Suprapubic skin (tissue), 4 donors: ENCODE measurements around the gene ID4. TPM values are rescaled to one million over a fixed set of nuclear protein-coding genes. Genes with fewer than 3 reads are reported as not detected.

Source experiments
- DNase-seq, 2 donors: peaks; one replicate each; pipeline ENCODE4 v3.0.0-alpha.2; 2019; ENCODE audit warnings: low spot score in 2 of 2
- H3K27ac ChIP-seq: fragments of 200-600 bp; sonication (generic); one replicate; pipeline ENCODE4 v1.5.1; 2019
- H3K27me3 ChIP-seq: fragments of 200-600 bp; sonication (generic); one replicate; pipeline ENCODE4 v1.5.1; 2019
- H3K36me3 ChIP-seq: fragments of 200-600 bp; sonication (generic); one replicate; pipeline ENCODE4 v1.5.1; 2019
- H3K4me1 ChIP-seq: fragments of 200-600 bp; sonication (generic); one replicate; pipeline ENCODE4 v1.5.1; 2019
- H3K4me3 ChIP-seq: fragments of 200-600 bp; sonication (generic); one replicate; pipeline ENCODE4 v1.5.1; 2019; ENCODE audit warnings: mild to moderate bottlenecking
- H3K9me3 ChIP-seq: fragments of 200-600 bp; sonication (generic); one replicate; pipeline ENCODE4 v1.5.1; 2019
- EP300 ChIP-seq: sonication (generic); formaldehyde crosslinking; IDR thresholded peaks from one replicate; pipeline ENCODE4 v1.6.1; 2017; ENCODE audit warnings: antibody characterized with exemption
- POLR2A ChIP-seq, 2 donors: fragments of 450-650 bp; IDR thresholded peaks; one replicate each; pipeline ENCODE4 v1.6.1; 2017; ENCODE audit warnings: antibody characterized with exemption in 2 of 2, mild to moderate bottlenecking in 2 of 2, moderate library complexity in 2 of 2
- POLR2AphosphoS5 ChIP-seq, 3 donors: sonication (generic); formaldehyde crosslinking; IDR thresholded peaks; one replicate each; pipeline ENCODE4 v1.6.1; 2017; ENCODE audit warnings: antibody characterized with exemption in 3 of 3
- WGBS: methylation state at CpG from one replicate; pipeline ENCODE4 v1.1.5; 2018; 5-methylcytosine and 5-hydroxymethylcytosine counted together
- total RNA-seq, 4 donors: library from RNA; depleted of rRNA; stranded (reverse); fragments of >200 nt; gene quantifications; one replicate each; pipeline ENCODE4 v1.1.0, GENCODE V29; 2016
- TF ChIP-seq, protein P1 (sequence below), 2 donors: fragments of 200-600 bp in 1 of 2; fragments of 450-650 bp in 1 of 2; sonication (generic) in 1 of 2; IDR thresholded peaks; one replicate each; pipeline ENCODE4 v1.5.1; 2016 to 2019; ENCODE audit warnings: antibody characterized with exemption in 2 of 2, mild to moderate bottlenecking in 1 of 2, moderate library complexity in 1 of 2

Gene ID4
- total RNA-seq, 4 donors from 2014 or later = 124 to 295 (median 157) TPM

GRCh38 chr6:19839237-19839546, 2.0 kb downstream of the ID4 start:
- 10% methylated on average over 7 of the region's 7 CpGs for WGBS
- H3K4me3 ChIP-seq = peak overlapping the region; percentile 92
- TF ChIP-seq EP300 (no peak), POLR2A (IDR thresholded peaks at IDR 0.05) (no peak), POLR2AphosphoS5 (IDR thresholded peaks at IDR 0.05) (no peak)
- TF ChIP-seq, protein P1, sequence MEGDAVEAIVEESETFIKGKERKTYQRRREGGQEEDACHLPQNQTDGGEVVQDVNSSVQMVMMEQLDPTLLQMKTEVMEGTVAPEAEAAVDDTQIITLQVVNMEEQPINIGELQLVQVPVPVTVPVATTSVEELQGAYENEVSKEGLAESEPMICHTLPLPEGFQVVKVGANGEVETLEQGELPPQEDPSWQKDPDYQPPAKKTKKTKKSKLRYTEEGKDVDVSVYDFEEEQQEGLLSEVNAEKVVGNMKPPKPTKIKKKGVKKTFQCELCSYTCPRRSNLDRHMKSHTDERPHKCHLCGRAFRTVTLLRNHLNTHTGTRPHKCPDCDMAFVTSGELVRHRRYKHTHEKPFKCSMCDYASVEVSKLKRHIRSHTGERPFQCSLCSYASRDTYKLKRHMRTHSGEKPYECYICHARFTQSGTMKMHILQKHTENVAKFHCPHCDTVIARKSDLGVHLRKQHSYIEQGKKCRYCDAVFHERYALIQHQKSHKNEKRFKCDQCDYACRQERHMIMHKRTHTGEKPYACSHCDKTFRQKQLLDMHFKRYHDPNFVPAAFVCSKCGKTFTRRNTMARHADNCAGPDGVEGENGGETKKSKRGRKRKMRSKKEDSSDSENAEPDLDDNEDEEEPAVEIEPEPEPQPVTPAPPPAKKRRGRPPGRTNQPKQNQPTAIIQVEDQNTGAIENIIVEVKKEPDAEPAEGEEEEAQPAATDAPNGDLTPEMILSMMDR (IDR thresholded peaks at IDR 0.05) = no peak

DNA sequence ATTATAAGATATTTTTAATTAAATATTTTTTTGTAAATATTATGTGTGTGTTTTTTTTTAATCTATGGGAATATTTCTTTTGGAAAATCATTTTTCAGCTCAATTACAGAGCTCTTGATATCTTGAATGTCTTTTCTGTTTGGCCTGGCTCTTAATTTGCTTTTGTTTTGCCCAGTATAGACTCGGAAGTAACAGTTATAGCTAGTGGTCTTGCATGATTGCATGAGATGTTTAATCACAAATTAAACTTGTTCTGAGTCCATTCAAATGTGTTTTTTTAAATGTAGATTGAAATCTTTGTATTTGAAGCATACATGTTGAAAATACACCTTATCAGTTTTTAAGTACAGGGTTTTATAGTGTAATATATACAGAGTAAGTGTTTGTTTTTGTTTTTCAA, 2.6 kb downstream of the ID4 start:
- TF ChIP-seq POLR2AphosphoS5 (IDR thresholded peaks at IDR 0.05) = no peak
- TF ChIP-seq, protein P1 (IDR thresholded peaks at IDR 0.05) = no peak
- DNase-seq = no peak
- no peaks in the 10 kb centered on the region for H3K36me3 ChIP-seq
- 51% methylated on average over 1 of the region's 1 CpG for WGBS
- H3K27ac ChIP-seq = peak overlapping the region; percentile 38
- peak overlapping the region; percentile 92 for H3K4me3 ChIP-seq
- H3K9me3 ChIP-seq = no peaks in the 10 kb centered on the region
- peaks cover 42% of the 10 kb centered on the region for H3K4me1 ChIP-seq
- peaks cover 6% of the 10 kb centered on the region for H3K27me3 ChIP-seq

More at GRCh38 chr6:19839237-19839546, 2.0 kb downstream of the ID4 start:
- peaks cover 6% of the 10 kb centered on the region for H3K27me3 ChIP-seq
- H3K9me3 ChIP-seq = no peaks in the 10 kb centered on the region
- DNase-seq = no peak
- peaks cover 42% of the 10 kb centered on the region for H3K4me1 ChIP-seq
- H3K27ac ChIP-seq = peak overlapping the region; percentile 96
- no peaks in the 10 kb centered on the region for H3K36me3 ChIP-seq

- peaks cover 36% of the 10 kb centered on the region for H3K4me1 ChIP-seq
- H3K4me3 ChIP-seq = peak overlapping the region; percentile 92
- peaks cover 6% of the 10 kb centered on the region for H3K27me3 ChIP-seq
- DNase-seq = no peak
- no peaks in the 10 kb centered on the region for H3K36me3 ChIP-seq
- TF ChIP-seq, protein P1 (IDR thresholded peaks at IDR 0.05) = no peak
- no peak for TF ChIP-seq POLR2A (IDR thresholded peaks at IDR 0.05)
- TF ChIP-seq EP300 = no peak
- TF ChIP-seq POLR2AphosphoS5 (IDR thresholded peaks at IDR 0.05) = no peak
- 65% methylated on average over 3 of the region's 3 CpGs for WGBS
- H3K27ac ChIP-seq = peak overlapping the region; percentile 38
- H3K9me3 ChIP-seq = no peaks in the 10 kb centered on the region
Observed at GRCh38 chr6:19841181-19841580, 4.0 kb downstream of the ID4 start.

DNA sequence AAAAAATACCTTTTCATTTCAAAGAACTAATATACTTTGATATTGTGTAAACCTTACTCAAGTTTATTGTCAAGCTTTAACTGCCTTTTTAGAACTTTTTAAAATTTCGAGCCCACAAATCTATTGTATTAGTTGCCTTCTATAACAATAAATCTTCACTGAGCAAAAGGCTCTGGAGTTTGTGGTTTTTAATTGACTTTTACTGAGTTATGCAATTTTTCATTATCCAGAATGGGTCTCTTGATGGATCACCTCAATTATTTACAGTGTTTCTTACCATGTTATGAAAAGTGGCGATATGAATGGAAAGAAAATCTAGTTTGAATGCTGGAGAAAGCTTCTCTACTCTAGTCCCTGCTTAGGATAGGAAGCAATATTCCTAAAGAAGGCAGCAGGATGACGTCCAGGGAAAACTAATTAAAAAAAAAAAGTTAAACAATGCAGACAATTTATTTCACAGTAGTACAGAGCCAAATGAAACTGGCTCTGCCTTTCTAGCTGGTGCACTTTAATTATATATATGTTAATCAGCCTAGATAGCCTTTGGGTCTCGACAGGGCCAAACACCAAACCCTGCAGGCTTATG, 5.0 kb downstream of the ID4 start:
- H3K36me3 ChIP-seq = no peaks in the 10 kb centered on the region
- DNase-seq = no peak
- peaks cover 30% of the 10 kb centered on the region for H3K4me1 ChIP-seq
- 44% methylated on average over 4 of the region's 4 CpGs for WGBS
- TF ChIP-seq POLR2AphosphoS5 (IDR thresholded peaks at IDR 0.05) = no peak
- no peak for TF ChIP-seq EP300
- TF ChIP-seq, protein P1 (IDR thresholded peaks at IDR 0.05) = no peak
- TF ChIP-seq POLR2A (IDR thresholded peaks at IDR 0.05) = no peak
- peak overlapping the region; percentile 38 for H3K27ac ChIP-seq
- H3K27me3 ChIP-seq = peaks cover 6% of the 10 kb centered on the region
- H3K9me3 ChIP-seq = no peaks in the 10 kb centered on the region
- no peak overlapping the region for H3K4me3 ChIP-seq

GRCh38 chr6:19844689-19845088, 7.5 kb downstream of the ID4 start:
- Histone ChIP-seq H3K27me3 (no peaks in the 10 kb centered on the region), H3K4me3 (no peak overlapping the region), H3K27ac (no peak overlapping the region), H3K9me3 (no peaks in the 10 kb centered on the region), H3K36me3 (no peaks in the 10 kb centered on the region), H3K4me1 (peaks cover 19% of the 10 kb centered on the region)
- DNase-seq = no peak
- WGBS = 79% methylated on average over 2 of the region's 2 CpGs
- TF ChIP-seq POLR2AphosphoS5 (IDR thresholded peaks at IDR 0.05) = no peak
- TF ChIP-seq, protein P1 (IDR thresholded peaks at IDR 0.05) = no peak
- TF ChIP-seq POLR2A (IDR thresholded peaks at IDR 0.05) = no peak
- no peak for TF ChIP-seq EP300
